Fibroblast of villous mesenchyme (primary cell): Measurements from ENCODE around the gene TPSD1. TPM values are rescaled to one million over a fixed set of nuclear protein-coding genes. Genes with fewer than 3 reads are reported as not detected.

Experiments
- DNase-seq: peaks from one replicate; pipeline ENCODE4 v3.0.0-alpha.2; 2010; ENCODE audit warnings: low read depth
- H3K4me3 ChIP-seq: 2 replicates; pipeline ENCODE4 v1.5.1; 2011; ENCODE audit warnings: low read depth, mild to moderate bottlenecking, low read length
- total RNA-seq: library from RNA; depleted of rRNA; stranded (reverse); fragments of >200 nt; gene quantifications from 2 replicates; pipeline ENCODE4 v1.2.3, GENCODE V29; 2012
- TF ChIP-seq, protein P1 (sequence below): IDR thresholded peaks from 2 replicates; pipeline ENCODE4 v1.5.1; 2012; ENCODE audit warnings: low read depth, mild to moderate bottlenecking, low read length; ENCODE audit not compliant: insufficient read depth

Gene TPSD1
- total RNA-seq, 1 donor = not detected

- TF ChIP-seq, protein P1, sequence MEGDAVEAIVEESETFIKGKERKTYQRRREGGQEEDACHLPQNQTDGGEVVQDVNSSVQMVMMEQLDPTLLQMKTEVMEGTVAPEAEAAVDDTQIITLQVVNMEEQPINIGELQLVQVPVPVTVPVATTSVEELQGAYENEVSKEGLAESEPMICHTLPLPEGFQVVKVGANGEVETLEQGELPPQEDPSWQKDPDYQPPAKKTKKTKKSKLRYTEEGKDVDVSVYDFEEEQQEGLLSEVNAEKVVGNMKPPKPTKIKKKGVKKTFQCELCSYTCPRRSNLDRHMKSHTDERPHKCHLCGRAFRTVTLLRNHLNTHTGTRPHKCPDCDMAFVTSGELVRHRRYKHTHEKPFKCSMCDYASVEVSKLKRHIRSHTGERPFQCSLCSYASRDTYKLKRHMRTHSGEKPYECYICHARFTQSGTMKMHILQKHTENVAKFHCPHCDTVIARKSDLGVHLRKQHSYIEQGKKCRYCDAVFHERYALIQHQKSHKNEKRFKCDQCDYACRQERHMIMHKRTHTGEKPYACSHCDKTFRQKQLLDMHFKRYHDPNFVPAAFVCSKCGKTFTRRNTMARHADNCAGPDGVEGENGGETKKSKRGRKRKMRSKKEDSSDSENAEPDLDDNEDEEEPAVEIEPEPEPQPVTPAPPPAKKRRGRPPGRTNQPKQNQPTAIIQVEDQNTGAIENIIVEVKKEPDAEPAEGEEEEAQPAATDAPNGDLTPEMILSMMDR = no peak
- H3K4me3 ChIP-seq = no peak overlapping the region
- DNase-seq = no peak
These were observed 39.6 kb upstream of the TPSD1 start for GRCh38 chr16:1216296-1216619.

DNA sequence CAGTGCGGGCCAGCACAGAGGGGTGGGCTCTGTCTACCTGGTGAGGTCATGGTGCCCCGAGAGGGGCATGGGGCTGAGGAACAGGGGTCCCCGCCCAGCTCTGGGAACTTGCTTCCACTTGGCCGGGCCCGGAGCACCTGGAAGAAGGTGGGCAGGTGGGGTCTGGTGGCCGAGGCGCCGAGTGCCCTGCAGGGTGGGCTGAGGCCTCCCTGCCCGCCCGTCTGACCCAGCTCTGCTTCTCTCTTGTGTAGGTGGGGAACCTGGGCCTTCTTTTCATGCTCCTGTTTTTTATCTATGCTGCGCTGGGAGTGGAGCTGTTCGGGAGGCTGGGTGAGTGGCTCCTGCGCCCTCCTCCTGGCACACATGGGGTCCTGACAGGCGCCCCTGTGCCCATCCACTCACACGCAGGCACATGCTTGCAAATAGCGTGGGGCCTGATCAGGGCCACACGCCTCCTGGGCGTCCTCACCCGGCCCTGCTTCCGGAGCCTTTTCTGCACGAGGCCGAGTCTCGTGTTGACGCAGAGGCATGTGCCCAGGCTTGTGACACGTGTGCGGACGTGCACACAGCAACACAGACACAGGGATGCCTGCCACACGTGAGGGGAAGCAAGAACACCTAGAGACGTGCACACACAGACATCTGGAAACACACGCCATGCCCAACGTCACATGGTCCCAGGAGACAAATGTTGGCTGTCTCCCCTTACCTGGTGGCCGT lies 39.0 kb upstream of the TPSD1 start:
- DNase-seq = no peak
- no peak overlapping the region for H3K4me3 ChIP-seq
- TF ChIP-seq, protein P1 = no peak

DNA sequence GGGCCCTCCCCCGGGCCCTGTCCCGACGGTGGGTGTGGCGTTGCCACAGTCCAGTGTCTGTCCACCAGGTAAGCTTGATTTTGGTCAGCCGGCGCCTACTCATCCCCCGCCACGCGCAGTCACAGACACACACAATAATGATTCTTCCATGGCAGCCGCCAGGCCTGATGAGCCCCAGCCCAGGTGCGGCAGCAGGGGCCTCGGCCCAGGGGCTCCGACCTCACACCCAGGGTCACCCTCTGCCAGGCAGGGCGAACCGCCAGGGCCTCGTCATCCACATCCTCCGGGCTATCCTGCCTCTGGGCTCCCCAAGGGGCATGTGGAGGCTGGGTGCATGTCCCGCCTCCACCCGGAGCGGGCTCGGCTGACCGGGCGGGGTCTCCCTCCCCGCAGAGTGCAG lies 38.3 kb upstream of the TPSD1 start:
- TF ChIP-seq, protein P1 = no peak
- no peak overlapping the region for H3K4me3 ChIP-seq
- no peak for DNase-seq

DNA sequence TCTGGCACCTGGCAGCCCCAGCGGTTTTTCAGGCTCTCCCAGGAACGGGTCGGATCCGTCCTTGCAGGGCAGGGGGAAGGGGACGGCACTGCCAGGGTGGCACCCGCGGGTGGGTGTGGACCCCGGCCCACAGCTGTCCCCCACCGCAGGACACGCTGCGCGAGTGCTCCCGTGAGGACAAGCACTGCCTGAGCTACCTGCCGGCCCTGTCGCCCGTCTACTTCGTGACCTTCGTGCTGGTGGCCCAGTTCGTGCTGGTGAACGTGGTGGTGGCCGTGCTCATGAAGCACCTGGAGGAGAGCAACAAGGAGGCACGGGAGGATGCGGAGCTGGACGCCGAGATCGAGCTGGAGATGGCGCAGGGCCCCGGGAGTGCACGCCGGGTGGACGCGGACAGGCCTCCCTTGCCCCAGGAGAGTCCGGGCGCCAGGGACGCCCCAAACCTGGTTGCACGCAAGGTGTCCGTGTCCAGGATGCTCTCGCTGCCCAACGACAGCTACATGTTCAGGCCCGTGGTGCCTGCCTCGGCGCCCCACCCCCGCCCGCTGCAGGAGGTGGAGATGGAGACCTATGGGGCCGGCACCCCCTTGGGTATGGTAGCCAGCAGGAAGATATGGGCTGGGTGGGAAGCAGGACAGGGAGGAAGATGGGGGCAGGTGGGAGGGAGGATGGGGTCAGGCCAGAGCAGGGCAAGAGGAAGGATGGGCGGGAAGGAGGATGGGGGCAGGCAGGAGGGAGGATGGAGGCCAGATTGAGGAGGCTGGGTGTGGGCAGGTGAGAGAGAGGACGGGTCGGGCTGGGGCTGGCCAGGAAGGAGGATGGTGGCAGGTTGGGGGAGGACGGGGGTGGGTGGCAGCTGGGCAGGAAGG lies 37.6 kb upstream of the TPSD1 start:
- no peak overlapping the region for H3K4me3 ChIP-seq
- DNase-seq = no peak
- TF ChIP-seq, protein P1 = no peak

DNA sequence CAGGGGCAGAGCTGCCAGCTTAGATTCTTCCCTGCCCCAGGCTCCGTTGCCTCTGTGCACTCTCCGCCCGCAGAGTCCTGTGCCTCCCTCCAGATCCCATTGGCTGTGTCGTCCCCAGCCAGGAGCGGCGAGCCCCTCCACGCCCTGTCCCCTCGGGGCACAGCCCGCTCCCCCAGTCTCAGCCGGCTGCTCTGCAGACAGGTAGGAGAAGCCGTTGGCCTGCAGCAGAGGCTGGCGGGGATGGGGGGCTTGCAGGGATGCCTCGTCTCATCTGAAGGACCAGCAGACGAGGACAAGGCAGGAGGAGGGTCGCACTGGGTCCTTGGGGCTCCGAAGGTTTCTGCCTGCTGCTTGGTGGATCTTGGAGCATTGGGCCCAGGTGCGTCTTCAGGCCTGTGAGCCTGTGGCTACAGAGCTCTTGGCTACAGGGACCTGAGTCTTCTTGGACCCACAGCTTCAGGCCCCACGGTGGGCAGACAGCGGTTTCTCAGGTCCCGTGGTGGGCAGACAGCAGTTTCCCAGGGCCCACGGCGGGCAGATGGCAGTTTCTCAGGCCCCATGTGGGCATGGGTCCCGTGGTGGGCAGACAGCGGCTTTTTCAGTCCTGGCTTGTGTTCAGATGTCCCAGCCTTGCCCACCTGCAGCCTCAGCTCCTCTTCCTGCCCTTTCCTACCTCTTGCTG lies 36.8 kb upstream of the TPSD1 start:
- no peak for DNase-seq
- H3K4me3 ChIP-seq = no peak overlapping the region
- TF ChIP-seq, protein P1 = no peak

DNA sequence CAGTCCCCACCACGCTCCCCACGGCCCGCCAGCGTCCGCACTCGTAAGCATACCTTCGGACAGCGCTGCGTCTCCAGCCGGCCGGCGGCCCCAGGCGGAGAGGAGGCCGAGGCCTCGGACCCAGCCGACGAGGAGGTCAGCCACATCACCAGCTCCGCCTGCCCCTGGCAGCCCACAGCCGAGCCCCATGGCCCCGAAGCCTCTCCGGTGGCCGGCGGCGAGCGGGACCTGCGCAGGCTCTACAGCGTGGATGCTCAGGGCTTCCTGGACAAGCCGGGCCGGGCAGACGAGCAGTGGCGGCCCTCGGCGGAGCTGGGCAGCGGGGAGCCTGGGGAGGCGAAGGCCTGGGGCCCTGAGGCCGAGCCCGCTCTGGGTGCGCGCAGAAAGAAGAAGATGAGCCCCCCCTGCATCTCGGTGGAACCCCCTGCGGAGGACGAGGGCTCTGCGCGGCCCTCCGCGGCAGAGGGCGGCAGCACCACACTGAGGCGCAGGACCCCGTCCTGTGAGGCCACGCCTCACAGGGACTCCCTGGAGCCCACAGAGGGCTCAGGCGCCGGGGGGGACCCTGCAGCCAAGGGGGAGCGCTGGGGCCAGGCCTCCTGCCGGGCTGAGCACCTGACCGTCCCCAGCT lies 35.7 kb upstream of the TPSD1 start:
- no peak for DNase-seq
- TF ChIP-seq, protein P1 = no peak
- no peak overlapping the region for H3K4me3 ChIP-seq
